HG03064 (cell line): ENCODE results near the gene EFCAB5.
A peak's percentile ranks its signal among the peaks of the same experiment; 100 is the strongest.
"Not testable (repeated sequence)": the region's sequence is repeated elsewhere in the genome, so short reads cannot be mapped to it uniquely, and the experiment has no call there.

Experiments used
- ATAC-seq: cut with Tn5 transposase; IDR thresholded peaks from one replicate; pipeline ENCODE4 v1.9.1; 2021; ENCODE audit warnings: low read depth; ENCODE audit not compliant: unreplicated experiment

Gene EFCAB5

DNA sequence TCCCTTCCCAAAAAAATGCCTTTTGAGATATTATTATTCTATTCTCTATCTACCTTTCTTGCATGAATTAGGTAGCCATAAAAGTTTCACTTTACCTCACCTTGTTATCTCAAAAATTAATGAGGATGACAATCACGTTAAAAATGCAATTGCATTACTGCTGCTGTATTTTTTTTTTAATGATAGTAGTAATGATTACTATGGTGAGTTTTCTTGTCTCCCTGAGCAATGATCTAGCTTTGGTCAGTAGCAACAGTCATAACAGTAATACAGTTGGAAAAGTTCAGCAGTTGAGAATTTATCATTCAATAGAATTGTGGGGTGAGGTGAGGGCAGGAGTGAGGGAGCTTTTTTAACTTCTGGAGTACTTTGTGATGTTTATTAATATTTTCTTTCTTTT, at the start of gene EFCAB5:
EFCAB5 (plus strand) TSS at position 301 of the 400 bp plus-strand sequence. CDS start 163 bp downstream, outside the sequence.
- no peak for ATAC-seq

DNA sequence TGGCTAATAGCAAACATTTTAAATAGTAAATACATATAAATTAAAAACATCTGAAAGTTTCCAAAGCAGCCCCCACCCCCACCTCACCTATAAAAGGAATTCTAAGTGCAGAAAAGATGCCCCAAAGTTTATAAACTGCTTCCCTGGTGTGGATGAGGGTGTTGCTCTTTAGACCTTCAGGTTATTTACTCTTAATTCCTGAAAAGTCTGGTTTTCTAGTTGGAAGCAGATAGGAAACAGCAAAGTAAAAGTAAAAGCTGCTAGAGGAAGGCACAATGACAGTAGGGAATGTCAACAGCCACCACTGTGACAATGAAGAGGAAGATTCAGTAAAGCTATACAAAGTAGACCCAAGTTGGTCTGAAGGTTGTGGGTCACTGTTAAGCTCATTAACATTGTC, 49.2 kb upstream of the EFCAB5 start:
- ATAC-seq: no peak

DNA sequence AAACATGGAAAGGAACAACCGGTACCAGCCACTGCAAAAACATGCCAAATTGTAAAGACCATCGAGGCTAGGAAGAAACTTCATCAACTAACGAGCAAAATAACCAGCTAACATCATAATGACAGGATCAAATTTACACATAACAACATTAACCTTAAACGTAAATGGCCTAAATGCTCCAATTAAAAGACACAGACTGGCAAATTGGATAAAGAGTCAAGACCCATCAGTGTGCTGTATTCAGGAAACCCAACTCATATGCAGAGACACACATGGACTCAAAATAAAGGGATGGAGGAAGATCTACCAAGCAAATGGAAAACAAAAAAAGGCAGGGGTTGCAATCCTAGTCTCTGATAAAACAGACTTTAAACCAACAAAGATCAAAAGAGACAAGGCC, 44.3 kb upstream of the EFCAB5 start:
- ATAC-seq: not testable (repeated sequence)

DNA sequence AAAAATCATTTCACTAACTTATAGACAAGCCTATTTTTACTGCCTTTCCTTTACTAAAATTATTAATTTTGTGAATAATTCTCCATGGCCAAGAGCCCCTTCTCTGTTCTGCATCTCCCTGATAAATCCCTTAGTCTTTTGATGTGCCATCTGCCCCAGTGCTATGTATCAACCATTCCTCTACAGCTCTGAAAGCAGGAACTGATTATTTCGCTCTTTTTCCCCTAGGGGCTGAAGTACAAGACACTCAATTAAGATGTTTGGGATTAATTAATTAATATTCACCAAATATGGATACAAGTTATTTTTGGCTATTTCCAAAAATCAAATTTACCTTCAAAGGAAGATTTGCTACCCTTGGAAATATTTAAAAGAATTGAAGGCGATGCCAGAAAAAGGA, 38.0 kb upstream of the EFCAB5 start:
- ATAC-seq: no peak

DNA sequence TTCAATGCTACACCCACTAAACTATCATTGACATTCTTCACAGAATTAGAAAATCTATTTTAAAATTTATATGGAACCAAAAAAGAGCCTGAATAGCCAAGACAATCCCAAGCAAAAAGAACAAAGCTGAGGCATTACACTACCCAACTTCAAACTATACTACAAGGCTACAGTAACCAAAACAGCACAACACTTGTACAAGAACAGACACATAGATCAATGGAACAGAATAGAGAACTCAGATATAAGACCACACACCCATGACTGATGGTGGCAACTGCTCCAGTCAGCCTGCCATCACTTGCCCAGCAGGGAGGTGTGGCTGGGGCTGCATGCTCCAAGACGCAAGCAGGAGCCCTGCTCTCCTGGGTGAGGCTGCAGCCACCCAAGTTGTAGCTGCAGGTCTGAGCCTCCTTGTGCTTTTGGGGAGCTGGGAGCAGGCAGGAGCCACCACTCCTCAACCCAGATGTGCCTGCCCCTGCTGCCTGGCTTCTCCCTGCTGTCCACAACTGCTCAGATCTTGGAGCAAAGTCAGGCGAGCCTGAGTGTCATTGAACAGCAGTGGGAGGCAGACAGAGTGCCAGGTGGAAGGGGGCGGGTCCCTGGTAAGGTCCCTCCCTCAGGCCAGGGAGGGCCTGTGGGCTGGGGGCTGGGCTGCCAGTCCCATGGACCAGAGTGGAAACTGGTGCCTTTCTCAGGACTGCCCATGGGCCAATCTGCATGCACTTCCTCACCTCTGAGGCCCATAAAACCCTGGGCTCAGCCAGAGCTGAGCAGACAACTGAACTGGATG, 36.2 kb upstream of the EFCAB5 start:
- no peak for ATAC-seq

DNA sequence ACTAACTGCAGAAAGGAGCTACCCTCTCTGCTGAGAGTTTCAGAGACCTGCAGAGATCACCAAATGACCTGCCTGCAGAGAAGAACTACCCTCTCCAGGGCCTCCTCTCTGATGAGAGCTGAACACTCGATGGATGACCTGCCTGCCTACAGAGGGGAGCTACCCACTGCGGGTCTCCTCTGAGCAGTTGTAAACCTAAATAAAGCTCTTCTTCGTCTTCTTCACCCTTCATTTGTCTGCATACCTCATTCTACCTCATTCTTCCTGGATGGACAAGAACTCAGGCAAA, 35.6 kb upstream of the EFCAB5 start:
- no peak for ATAC-seq

DNA sequence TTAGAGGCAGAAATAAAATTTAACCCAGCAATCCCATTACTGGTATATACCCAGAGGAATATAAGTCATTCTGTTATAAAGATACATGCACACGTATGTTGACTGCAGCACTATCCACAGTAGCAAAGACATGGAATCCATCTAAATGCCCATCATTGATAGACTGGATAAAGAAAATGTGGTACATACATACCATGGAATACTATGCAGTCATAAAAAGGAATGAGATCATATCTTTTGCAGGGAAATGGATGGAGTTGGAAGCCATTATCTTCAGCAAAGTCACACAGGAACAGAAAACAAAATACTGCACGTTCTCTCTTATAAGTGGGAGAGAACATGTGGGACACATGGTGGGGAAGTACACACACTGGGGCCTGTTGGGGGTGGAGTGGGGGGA, 34.5 kb upstream of the EFCAB5 start:
- no peak for ATAC-seq

DNA sequence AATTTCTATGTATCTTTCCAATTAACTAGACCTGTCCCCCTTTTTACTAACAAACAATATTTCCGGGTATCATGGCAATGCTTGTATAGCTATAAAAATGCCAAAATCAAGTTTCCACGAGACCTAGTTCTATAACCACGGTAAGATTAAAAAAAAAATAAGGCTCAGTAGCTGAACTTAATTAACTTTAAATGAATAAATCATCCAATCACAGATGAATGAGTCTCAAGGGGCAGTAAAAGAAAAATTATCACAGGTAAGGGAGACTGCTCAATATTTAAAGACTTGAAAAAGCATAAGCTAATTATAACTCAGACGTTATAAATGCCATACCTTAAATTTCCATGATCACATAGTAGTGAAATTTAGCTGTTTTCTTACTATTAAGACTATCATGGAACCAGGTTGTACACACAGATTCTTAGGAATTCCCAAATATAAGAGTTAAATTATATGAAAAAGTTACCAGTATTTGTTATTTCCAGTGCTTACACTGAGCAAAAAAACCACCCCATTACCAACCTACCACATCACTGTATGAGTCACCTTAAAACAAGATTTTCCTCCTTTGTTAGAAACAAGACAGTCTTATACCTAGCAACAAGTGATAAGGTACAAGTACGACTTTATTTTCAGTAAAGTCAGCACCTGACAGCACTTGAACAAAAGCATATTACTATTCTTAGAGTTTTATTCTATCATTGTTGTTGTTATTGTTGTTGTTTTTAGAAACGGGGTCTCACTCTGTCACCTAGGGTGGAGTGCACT, 32.0 kb upstream of the EFCAB5 start:
- no peak for ATAC-seq

DNA sequence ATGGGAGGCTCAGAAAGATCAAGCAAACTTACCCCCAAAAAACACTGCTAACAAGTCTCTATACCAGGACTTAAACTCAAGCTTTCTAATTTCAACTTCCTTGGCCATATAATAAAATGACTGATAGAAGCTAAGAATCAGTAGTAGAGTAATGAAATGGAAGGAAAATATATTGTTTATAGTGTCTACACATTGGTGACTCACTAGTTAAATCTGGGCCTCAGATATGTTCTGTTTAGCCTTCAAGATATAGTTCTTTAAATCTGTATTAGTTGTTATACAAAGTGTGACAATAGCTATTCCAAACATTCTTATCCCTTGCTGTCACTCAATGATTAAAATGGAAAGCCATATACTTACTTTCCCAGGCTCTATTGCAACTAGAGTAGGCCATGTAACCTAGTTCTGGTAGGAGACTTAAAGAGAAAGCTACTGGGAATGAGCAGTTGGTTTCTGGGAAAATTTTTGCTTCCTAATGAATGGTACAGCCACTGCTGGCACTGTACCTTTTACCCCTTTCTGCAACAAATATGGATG, 29.7 kb upstream of the EFCAB5 start:
- ATAC-seq: no peak

DNA sequence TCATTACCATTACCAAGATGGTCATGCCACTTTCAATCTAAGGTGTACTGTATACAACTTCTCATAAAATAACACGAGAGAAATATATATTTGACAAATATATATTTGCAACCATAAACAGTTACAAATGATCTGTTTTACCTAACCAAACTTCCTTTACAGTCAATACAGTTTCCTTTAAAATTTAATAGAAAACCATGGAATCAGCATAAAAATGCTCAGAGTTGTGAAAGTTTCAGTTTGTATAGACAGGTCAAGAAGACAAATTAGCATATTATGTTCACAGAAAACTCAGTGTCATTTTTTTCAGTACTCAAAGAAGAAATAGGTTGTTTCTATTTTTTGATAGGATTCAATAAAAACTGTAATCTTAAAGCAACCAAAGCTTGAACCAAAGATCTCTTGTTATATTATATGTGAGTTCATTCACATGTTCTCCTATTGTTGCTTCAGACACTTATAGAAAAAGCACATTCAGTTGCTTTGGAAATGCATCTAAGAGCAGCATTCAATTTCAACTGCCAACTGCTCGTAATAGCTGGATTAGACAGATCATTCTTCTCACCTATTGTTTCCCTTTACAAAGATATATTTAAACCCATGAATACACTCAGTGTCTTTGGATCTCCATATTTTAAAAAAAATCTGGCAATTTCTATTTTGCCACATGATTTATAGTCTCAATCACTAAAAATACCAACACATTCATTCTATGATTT, 26.5 kb upstream of the EFCAB5 start:
- ATAC-seq: no peak

DNA sequence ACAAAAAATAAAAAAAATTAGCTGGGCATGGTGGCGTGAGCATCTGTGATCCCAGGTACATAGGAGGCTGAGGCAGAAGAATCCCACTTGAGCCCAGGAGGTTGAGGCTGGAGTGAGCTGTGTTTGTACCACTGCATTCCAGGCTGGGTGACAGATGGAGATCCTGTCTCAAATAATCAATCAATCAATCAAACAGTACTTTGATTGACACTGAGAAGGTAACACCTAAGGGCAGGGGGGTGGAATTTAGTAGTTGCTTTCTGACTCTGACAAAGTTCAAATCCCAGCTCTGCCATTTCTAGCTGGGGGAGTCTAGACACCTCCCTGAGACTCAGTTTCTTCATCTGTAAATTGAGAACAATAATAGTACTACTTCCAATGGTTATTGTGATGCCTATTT, 23.4 kb upstream of the EFCAB5 start:
- no peak for ATAC-seq

DNA sequence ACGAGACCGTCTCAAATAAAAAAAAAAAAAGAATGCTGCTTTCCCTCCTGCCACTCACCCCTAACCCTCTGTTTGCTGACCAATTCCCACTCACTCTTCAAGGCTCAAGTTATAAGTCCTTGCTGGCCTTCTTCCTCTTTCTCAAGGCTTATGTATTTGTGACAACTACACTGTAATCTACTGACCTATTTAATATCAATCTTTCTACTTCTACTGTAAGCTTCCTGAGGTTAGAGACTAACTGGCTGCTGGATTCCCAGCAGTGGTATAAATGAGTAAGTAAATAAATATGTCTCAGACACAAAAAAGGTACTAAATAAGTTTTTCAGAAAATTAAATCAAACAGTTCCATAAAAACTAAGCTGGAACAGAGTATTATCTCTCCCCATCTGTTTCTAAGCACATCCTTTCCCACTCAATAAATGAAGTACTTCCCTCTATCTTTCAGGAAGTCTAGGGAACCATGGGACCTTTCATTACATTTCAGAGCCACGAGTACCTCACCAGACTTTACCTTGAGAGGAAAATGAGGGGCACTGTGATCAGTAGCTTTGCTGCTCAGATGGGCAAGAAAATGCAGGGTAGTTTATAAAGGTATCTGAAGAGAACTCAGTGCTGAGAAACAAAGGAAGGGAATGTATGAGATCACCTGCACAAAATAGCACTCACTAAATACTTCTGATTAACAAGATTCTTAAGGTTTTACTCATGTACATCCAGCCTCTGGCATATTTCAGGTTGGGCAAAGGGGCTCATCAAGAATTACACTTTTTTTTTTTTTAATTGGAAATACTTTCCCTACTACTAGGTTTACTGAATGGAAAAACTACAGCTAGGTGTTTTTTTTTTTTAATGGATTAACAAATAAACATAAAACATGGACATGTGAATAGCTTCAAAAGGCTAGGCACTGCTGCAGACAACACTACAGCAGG, 22.2 kb upstream of the EFCAB5 start:
- ATAC-seq: no peak

DNA sequence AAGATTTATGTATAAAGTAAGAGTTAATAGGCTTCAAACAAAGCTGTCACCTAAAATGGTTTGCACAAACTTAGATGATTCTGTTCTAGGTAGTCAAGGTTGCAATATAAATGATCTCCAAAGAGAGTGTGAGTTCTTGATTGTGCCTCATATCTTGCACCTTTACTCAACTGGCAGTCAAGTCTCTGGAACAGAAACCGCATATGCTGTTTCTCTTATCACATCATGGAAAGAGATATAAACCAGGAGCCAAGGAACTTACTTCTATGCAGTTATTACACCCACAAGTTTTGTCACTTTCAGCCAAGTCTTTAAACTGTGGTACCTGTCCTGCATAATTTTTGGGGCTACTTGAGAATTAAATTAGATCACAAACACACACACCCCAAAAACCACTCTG, 16.6 kb upstream of the EFCAB5 start:
- ATAC-seq: no peak

DNA sequence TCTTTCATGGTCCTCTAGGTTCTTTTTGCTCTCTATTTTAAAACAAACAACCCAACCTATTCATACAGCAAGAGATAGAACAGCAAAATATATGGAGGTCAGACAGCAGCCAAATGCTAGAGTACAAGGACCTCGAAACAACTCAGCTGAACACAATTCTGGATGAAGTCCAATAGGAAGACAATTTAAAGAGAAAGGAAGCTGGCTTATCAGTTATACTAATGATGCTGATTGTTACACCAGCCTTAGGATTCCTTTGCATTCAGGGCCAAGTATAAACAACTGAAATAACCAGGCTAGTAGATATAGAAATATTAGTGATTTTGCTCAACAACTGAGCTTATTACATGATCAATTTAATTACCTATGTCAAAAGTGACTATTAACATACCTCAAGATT, 13.9 kb upstream of the EFCAB5 start:
- ATAC-seq: no peak

DNA sequence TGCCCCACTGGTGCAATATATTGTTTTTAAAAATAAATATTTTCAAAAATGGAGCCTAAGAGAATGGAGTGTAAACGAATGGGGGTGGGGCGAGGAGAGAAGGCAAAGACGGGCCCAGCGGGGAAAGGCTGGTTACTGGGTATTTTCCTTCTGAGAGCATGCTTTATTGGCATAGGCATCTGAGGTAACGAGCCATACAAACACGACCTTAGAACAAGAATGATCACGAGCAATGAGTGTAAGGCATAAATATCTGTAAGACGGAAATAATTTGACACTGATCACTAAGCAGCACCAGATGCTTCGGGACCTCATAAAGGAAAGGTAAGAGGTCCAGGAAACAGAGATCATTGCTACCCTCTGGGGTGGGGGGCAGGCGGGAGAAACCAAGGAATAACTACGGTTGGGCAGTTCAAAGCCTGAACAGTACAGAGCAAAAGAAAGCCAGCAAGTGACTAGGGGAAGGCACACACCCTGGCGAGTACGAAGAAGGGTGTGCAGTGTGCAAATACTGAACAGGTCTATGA, 12.4 kb upstream of the EFCAB5 start:
- no peak for ATAC-seq

DNA sequence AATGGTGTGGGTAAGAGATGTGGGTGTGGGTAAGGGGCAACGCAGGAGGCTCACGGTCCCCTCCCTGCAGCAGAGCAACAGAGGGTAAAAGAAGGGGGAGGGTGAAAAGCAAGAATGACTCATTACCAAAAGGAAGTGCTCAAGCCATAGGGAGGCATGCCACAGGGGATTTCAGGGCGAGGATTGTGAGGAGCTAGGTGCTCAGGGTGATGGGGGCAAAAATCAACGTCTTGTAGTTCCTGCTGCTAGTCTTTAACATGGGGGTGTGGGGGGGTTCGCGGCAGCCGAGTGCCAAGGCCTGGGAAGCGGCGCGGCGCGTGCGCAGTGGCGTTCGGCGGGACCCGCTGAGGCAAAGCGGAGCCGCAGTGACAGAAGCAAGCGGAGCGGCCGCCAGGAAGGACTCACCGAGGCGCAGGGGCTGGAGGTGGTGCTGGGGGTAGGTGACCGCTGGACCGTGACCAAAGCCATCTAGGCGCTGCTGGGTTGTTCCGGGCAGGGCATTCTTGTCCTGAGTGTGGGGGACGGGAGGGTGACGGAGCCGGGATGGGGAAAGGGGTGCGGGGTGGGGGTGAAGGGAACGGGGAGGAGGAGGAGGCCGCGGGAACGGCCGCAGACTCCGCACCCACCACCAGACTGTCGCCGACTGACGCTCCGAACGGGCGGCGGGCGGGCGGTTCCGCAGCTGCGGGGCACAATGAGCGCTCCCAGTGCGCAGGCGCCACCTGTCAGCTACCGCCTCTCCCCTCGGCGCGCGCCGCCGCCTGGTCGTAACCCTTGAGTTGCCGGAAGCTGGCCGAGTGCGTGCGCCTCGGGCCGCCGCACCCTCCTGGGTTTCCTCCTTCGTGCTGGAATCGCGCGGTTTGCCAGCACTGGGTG, 11.7 kb upstream of the EFCAB5 start, which contains the start of gene SSH2:
SSH2 (minus strand) TSS at position 696 of the 876 bp plus-strand sequence; CDS start at position 468, 228 bp downstream.
- no peak for ATAC-seq

DNA sequence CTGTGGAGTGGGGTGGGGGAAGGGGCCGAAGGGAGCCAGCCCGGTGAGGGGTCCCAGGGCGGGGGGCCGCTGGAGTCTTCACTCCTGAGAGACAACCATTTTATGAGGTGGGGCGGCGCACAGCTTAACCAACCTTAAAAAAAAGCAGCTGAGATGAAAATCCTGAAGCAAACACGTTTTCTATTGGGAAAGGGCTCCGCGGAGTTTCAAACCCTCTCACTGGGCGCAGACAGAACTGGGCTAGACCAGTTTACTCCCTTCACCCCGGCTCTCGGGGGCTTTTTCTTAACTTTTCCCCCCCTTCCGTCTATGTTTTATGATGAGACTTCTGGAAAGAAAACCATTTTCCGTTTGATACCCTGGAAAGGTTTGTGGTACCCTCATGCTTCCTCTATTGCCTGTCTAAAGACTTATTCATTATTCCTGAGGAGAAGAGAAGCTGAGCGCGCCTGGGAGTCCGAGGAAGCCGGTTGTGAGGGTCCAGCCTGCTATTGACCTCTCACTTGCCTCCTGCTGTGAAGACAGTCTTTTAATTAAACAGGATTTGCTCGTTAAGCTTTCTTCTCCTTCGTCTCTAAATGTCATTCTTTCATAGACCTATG, 10.9 kb upstream of the EFCAB5 start:
- no peak for ATAC-seq

DNA sequence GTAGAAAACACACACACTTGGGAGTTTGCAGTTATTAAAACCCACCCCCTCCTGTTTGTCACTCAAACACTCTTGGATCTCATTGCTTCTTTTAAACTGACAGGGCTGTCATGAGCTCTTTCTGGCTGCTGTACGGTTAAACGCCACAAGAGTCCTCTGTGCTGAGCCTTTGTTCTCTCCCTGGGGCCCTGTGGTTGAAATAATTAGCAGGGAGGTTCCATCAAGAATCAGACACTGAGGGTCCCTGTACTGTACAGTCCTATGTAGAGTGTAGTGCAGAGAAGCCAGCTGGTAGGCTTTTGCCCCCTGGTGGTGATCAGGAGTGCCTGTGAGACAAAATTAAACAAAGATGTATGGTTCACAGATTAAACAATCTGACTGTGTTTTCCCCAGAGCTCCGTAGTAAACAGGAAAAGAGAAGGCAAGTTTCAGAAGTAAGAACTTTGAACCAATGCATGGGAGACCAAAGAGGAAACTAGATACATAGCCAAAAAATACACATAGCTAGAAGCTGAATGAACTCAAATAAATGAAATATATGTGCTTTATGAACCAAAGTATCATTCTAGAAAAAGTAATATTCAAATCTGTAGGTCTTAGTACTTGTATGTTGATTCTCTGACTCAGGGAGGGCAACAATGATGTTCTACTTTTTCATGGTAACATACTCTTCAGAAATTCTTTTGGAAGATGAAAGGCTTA, 10.1 kb upstream of the EFCAB5 start:
- ATAC-seq: peak; percentile 55
